Posterior vena cava (tissue), 2 donors: ENCODE measurements around the gene CRYBG3. TPM values are rescaled to one million over a fixed set of nuclear protein-coding genes. Genes with fewer than 3 reads are reported as not detected.

ENCODE experiments used
- DNase-seq: peaks from one replicate; pipeline ENCODE4 v3.0.0-alpha.2; 2020; ENCODE audit warnings: low spot score
- intact Hi-C, 2 donors: fragments of 100-400 bp; cut with DNase I; formaldehyde crosslinking; loops; one replicate each; pipeline versions ENCODE4 v1.14.1 to v1.14.2; 2022 to 2023
- total RNA-seq, 2 donors: library from RNA; stranded (reverse); fragmentation: NEBNext Ultra II Directional; extraction: Animal tissue kit (Norgen Biotek cat#: 25700); gene quantifications; one replicate each; pipeline ENCODE4 v1.2.1, GENCODE V29; 2021
- donor health status: DM: yes; HTN: yes; CAD: no.
- donor health status: DM: yes; HTN: yes; CAD: no.

Gene CRYBG3
- total RNA-seq, 2 donors from 2014 or later = 21.6 to 21.8 TPM

DNA sequence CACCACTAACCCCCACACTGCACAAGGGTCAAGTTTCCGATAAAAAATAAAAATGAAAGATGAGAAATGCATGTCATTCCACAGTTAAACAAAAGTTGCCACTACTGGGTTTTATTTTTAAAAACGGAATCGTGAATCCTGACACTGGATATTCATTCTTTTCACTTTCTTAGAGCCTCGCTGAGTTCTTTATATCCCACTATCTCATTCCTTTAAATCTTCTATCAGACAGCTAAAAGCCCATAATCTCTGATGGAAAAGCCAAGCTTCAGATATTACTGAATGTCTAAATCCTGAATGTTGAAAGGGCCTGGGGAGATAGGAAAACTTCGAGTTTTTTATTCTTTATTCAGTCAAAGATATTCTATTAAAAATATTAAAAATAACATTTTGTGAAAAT, 138.7 kb downstream of the CRYBG3 start:
- DNase-seq = no peak
- intact Hi-C loops = no loop called here

DNA sequence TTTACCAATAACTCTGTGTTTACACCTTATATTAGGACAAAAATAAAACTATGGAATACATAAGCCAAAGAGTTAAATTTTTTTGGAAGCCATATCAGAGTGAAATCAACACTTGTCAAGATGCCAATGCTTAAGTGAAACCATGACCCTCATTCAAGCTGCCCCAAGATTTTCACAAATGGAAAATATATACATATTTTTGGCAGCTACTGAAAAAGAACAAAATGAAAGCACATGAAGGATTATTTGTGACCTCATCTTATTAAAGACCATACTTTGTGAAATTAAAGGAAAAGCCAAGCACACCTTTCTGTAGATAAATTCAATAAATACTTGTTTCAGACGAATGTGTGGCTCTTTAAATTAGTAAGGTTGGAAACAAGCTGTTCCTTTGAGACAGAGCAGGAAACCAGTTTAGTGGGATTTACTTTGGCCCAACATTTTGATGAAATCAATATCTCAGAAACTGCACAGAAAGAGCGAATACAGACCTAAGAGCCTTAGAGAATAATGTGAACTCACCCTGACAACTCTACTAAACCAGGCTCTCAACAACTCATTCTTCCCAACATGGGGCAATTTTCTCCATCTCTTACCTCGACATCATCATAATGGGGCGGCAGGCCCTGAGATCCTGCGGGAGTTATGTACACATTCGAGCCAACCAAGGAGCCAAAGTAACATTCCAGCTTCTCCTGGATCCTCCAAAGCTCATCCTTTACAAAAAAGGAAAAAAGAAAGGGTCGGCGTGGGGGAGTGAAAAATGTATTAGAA, 139.4 kb downstream of the CRYBG3 start:
- DNase-seq = no peak
- intact Hi-C loops = no loop called here

DNA sequence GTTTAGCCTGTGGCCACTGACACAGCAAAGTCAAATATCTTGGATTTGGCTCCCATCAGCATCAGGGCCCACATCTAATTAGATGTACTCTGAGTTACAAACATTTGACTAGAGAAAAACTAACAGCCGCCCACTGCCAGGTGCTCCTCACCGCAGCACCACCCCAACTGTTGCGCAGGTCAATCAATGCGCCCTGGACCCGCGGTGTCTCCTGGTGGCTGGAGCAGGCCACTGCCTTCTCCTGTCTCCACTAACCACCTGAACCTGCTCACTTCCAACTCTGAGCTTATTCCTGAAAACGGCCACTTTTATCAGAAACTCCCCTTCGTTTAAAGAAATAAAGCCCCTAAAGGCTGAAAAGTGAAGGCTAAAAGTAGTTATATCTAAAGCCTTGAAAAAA, 146.2 kb downstream of the CRYBG3 start:
- no peak for DNase-seq
- intact Hi-C loops = no loop called here

DNA sequence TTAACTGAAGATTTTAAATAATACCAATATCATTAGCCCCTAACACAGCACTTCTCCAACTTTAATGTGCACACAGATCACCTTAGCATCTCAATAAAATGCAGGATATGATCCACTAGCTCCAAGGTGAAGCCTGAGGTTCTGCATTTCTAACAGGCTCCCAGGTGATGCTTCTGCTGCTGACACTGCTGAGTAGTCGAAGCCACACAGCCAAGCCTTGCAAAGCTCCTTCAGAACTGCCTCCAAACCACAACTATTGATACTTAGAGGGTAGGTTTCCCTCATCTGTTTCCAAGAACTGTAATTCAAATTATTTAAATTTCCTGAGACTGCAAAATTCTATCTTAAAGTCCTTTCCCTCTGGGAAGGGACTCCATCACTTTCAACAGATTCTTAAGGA, 146.6 kb downstream of the CRYBG3 start:
- intact Hi-C loops = no loop called here

DNA sequence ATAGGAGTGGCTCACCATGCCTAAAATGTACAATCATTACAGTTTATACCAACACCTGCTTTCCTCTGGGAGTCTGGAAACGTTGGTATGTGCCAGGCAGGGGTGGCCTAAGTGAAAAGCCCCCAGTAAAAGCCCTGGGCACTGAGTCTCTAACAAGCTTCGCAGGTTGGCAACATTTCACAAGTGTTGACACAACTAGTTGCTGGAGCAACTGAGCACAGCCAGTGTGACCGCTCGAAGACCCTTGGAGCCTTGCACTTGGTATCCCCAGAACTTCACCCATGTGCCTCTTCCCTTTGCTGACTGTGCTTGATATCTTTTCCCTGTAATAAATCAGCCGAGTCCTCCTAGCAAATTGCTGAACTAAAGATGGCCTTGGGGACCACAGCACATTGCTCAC, 147.7 kb downstream of the CRYBG3 start:
- intact Hi-C loops = no loop called here
- DNase-seq = no peak

More for the DNA sequence above, 146.6 kb downstream of the CRYBG3 start:
- DNase-seq = no peak

DNA sequence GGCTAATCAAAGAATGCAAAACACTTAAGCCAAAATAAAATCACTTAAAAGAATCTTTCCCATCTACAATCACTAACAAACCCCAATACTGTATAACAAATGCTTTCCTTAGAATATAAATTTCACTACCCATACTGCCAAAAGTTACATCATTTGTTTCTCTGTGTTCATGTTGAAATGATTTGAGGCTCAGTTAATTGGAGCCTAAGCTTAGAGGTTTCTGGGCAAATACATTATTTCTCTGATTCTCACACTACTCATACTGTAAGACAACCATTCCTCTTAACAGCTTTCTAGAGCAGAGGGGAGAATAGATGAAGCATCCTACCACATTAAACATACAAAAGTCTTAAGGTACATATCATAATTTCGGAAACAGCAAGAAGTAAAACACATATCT, 148.3 kb downstream of the CRYBG3 start:
- no peak for DNase-seq
- intact Hi-C loops = loop anchor here in 1 of 2 donors (10.0 kb wide), 1 partner anchor 145 kb away; the partner anchor contains the start of gene CRYBG3

DNA sequence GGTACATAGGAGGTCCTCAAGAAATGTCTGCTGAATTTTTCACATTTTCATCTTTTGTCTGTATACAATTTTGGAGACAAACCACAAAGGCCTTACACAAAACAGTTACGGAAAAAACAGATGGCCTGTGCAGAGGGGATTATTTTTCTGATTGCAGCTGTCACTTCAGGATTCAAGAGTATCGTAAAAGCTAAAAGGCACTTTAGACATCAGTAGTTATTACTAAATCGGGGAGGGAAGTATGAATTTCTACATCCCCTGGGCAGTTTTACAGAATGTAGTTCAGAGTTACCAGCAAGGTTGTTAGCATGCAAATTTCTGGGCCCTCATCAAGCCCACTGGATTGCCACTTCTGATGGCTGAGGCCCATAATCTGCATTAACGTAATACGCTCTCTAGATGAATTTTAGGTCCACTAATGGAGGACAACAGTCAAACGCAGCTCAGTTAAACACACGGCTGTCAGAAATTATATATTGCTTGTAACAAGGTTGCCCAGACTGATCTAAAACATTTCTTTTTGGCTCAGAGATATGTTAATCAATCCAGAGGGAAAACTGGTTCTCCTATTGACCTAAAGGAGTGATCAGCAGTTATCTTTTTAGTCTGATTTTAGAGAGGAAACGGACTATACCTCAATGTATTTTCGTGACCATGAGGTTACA, 149.3 kb downstream of the CRYBG3 start:
- no peak for DNase-seq
- intact Hi-C loops = loop anchor here in 1 of 2 donors (10.0 kb wide), 1 partner anchor 146 kb away; the partner anchor contains the start of gene CRYBG3

DNA sequence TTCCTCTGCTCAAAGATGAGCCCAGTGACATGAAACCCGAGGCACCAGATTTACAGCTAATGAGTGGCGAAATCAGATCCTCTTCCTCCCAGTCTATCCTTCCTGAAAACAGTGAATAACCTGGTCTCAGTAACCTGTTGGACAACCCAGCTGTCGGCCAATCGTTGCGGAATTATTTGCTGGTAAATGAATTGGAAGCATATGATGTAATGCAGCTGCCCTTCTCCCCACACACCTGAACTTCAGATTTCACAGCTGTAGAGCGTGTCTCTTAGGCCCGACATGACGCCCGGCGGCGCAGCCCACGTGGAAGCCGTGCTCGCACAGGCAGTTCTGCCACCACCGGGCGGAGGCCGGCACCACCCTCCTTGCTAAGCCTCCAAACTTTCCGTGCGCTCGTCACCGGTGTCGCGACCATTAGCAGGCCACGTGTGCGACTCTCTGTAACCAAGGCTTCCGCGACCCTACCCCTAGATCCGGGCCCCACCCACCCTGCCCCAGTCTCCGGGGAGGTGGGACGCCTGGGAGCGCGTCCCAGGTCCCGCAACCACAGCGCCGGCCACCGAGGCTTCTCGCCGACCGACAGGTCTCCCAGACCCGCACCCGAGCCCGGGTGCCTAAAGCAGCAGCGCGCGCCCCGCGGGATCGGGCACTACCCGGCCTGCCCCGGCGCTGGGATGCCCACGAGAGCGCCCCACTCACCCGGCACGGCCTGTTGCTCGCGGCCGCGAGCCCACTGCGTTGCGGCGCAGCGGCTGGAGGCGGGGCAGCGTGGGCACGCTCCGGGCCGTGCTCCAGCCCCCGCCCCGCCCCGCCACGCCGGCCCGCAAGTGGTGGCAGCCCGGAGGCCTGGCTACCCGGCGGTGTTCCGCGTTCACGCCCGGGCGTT, 150.1 kb downstream of the CRYBG3 start, which contains the start of gene RIOX2:
Gene RIOX2 (minus strand): TSS at position 753 of the 889 bp plus-strand sequence. CDS start 4,838 bp downstream, outside the sequence.
- peak; percentile 93 for DNase-seq
- intact Hi-C loops = loop anchor here in 1 of 2 donors (10.0 kb wide), 1 partner anchor 147 kb away; the partner anchor contains the start of gene CRYBG3

DNA sequence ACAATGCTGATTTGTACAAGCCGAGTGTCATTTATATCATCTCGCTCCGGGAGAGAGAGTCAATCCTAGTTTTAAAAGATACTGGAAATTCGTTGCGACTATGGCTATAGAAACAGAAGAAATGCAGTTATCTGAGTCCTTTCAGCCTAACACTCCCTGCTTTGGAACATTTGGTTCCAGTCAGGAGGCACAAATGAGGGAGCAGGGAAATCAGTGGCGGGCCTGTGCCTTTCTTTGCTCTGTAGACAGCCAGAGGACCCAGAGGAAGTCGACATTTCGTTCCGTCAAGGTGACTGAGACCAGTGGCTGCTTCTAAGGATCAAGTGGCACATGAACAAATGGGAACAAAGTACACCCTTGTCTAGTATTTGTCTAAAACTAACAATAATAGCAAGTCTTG, 151.2 kb downstream of the CRYBG3 start:
- intact Hi-C loops = loop anchor here in 1 of 2 donors (10.0 kb wide), 1 partner anchor 148 kb away; the partner anchor contains the start of gene CRYBG3
- DNase-seq = no peak

DNA sequence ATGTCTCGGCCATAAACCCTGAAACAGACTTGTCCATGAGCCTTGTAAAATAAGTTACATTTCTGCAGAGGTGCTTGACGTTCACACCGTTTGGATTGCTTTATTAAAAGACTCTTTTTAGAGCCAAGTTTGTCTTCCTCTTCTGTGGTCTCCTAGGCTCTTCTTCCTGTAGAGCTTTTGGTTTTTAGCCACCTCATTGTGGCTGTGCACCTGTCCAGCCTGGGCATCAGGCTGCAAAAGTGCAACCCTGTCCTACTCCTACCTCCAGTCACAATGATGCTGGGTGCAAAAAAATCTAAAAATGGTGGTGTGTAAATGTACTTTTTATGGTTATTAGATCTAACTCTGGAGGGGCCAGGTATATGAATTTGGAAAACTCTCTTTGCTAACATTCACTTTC, 153.2 kb downstream of the CRYBG3 start:
- no peak for DNase-seq
- intact Hi-C loops = loop anchor here in 1 of 2 donors (10.0 kb wide), 1 partner anchor 150 kb away; the partner anchor contains the start of gene CRYBG3

DNA sequence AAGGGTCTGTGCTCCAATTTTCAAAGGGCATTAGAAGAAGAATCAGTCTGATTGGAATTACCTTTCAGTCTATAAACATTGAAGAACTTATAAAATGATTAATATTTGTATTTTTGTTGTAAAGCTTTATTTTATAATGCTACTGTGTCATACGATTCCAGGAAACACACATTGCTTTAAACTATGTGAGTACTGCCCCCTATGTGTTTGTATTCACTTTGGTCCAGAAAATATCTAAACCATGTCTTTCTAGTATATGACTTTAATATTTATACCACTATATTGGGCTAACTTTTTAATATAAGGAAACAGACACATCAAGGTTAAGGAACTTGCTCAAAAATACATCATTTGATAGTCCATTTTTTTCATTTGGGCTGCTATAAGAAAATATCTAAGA, 153.7 kb downstream of the CRYBG3 start:
- DNase-seq = no peak
- intact Hi-C loops = loop anchor here in 1 of 2 donors (10.0 kb wide), 1 partner anchor 151 kb away; the partner anchor contains the start of gene CRYBG3

DNA sequence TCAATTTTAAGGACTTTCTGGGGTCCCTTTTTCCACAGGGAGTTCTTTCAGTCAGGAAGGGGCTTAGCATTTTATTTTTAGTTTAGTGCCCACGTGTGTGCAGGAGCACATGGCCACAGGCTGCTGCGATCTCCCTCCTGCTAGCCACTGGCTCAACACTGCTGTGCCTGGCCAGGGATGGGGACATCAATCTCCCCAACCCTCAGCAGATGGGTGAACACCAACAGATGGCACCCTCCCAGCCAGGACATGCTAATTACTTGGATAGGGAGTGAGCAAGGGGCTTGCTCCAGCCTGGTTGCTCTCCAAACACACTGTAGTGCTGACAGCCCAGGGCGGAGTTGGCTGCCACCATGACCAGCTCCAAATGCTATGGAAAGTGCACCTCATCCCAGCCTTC, 157.8 kb downstream of the CRYBG3 start:
- intact Hi-C loops = loop anchor here in 1 of 2 donors (10.0 kb wide), 1 partner anchor 155 kb away; the partner anchor contains the start of gene CRYBG3
- DNase-seq = peak; percentile 25

DNA sequence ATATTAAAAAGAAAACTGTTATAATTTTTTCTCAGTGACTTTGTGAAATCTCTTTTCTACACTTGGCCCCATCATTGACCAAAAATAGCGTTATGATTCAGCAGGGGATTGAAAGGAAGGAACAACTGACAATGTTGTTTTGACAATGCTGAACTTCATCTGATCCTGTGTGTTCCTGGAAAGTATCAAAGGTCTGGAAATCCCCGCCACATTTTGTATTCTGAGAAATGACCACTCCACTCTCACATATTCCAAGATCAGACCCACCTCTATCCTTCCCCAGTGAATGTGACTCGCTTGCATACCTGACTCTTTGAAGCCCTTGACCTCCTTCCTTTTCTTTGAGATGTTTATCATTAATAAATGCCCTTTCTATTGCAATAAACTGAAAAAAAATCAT, 160.1 kb downstream of the CRYBG3 start:
- intact Hi-C loops = no loop called here

DNA sequence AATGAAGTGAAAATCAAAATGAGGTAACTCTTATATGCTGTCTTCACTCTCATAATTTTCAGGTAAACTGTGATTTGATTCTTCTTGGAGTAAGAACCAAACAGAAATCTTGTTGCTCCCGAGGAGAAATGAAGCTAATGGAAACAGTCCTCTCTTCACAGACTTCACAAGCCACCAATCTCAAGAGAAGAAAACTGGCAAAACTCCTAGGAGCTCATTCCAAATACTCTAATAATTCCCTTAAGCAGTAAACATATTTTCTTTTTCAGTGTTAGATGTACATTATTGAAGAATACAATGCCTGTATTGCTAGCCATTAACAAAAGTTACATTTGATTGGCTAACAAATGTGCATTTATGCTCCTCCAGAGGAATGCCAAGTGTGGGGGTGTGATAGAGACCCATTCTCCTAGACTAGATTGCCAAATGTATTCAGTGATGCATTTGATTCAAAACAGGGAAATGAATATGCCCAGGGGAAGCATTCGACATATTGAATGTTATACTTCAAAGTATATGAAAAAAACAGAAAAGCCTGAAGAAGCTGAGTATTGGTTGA, 162.2 kb downstream of the CRYBG3 start:
- DNase-seq = no peak
- intact Hi-C loops = no loop called here

More for the DNA sequence above, 160.1 kb downstream of the CRYBG3 start:
- no peak for DNase-seq

DNA sequence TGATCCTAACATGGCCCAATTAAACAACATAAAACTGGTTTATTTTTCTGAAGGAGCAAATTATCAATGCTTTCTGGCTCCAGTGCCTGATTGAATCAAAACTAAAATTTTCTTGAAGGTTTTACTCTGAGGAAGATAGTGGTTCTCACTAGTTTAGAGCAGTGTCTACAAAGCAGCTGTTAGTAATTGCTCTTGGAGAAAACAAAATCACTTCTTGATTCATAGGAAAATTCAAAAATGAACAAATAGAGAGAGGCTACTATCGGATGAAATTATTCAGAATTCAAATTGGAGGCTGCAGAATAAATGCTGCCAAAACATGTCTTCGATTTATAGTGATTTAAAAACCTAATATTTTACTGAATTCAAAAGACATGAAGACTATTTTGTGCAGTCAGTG, 165.5 kb downstream of the CRYBG3 start:
- intact Hi-C loops = no loop called here
- no peak for DNase-seq

DNA sequence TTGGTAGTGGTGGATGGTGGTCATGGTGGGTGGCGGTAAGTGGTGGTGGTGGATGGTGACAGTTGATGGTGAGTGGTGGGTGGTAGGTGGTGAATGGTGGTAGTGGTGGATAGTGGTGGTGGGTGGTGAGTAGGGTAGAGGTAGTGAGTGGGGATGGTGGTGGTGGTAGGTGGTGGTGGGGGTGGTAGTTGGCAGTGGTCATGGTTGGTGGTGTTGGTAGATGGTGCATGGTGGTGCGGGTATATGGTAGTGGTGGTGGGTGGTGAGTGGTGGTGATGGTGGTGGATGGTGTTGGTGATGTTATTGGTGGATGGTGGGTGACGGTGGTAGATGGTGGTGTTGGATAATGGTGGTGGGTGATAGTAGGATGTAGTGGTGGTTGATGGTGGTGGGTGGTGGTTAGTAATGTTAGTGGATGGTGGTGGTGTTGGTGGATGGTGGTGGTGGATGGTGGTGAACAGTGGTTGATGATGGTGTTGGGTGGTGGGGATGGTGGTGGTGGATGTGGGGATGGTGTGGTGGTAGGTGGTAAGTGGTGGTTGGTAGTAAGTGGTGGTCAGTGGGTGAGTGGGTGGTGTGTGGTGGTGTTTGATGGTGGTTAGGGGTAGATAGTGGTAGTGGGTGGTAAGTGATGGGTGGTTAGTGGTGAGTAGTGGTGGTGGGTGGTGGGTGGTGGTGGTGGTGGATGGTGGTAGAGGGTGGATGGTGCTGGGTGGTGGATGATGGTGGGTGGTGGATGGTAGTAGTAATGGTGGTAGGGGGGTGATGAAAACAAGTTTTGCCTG, 167.2 kb downstream of the CRYBG3 start:
- DNase-seq = no peak
- intact Hi-C loops = no loop called here

DNA sequence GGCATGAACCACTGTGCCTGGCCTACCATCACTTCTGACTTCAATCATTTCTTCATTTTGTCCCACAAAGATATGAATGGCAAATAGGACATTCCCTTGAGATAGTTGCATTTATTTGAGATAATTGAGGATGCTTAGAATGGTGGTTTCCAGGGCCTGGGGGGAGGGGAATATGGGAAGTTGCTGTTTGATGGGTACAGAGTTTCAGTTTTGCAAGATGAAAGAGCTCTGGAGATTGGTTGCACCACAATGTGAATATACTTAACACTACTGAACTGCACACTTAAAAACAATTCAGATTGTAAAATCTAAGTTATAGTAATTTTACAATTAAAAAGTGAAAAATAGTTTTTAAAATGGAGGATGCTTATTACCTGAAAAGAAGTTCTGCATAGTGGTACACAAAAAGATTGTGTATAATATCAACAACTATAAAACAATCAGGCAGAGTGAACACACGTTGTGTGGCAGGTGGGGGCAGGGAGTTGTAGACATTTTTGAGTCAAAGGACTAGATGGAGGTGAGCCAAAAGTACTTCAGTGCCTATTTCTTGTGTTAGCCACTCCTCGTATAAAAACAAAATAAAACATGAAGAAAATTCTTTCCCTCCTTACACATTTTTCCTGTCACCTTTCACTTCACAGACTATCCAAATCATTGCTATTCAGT, 168.9 kb downstream of the CRYBG3 start:
- DNase-seq = no peak
- intact Hi-C loops = no loop called here

DNA sequence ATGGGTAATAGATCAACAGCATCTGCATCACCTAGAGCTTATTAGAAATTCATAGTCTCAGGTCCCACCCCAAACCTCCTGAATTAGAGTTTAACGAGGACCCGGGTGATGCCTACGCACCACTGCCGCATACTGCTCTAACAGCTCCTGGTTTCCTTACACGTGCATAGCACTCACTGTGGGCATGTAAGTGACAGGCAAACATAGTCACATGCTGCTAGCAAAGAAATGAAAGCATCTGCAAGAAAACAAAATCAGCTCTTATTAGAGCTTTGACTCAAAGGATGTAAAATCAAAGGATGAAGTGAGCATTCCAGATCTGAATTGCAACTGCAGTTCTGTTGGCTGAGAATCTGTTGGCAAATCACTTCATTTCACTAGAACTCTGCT, 169.5 kb downstream of the CRYBG3 start:
- intact Hi-C loops = no loop called here
- no peak for DNase-seq
